Ecto neural progenitor cell (in vitro differentiated cells): Measurements from ENCODE around the gene ACTN4.

Experiments used
- DNase-seq: peaks from one replicate; pipeline ENCODE4 v3.0.0-alpha.2; 2018; ENCODE audit warnings: low spot score

ACTN4 gene

GRCh38 chr19:38661136-38661535 lies 13.7 kb downstream of the ACTN4 start:
- DNase-seq: no peak

GRCh38 chr19:38661996-38662395 lies 14.5 kb downstream of the ACTN4 start:
- DNase-seq: no peak

GRCh38 chr19:38662537-38663155 lies 15.2 kb downstream of the ACTN4 start:
- DNase-seq: no peak

DNA sequence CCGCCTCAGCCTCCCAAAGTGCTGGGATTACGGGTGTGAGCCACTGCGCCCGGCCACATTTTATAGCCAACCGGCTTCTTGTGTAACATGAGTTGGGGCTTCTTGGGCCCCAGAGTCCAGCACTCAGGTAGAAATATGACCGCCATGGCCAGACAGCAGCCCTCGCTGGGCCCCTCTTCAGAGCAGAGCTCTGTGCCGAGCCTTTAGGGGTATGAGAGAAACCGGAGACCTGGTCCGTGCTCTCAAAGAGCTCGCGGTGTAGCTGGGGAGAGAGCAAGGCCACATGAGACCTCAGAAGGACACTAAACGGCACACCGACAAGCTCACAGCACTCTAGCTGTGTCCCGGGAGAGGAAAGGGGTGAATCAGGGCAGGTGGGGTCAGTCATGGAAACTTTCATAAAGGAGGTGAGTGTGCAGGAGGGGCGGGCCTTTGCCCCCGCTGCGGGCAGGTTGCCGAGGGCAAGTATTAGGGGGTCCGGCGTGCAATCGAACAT lies 15.8 kb downstream of the ACTN4 start:
- no peak for DNase-seq

DNA sequence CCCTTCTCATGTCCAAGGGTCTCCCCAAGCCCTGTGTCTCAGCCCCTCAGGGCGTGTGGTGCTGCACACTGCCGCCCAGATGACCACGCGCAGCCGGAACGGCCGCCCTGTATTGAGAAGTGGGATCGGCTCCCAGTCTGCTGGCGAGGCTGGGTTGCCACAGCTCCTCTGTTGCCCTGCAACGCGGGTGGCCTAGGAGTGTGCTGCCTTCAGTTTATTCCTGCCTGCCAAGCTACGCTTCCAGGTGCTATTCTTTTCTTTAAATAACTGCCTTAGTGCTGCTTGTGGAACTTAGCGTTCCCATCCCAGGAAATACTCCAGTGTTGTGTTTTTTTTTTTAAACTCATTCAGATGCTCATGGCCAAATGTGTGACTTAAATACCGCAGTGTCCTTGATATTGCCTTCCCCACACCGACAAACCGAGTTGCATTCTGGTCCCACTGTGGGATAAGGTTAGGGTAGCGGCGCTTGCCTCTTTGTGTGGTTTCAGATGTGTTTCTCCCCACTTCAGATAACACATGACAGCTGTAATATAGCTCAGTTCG lies 16.6 kb downstream of the ACTN4 start:
- DNase-seq: no peak

- DNase-seq: no peak
These were observed 17.2 kb downstream of the ACTN4 start for GRCh38 chr19:38664503-38665211.

GRCh38 chr19:38665219-38665931 lies 17.9 kb downstream of the ACTN4 start:
- DNase-seq: no peak

DNA sequence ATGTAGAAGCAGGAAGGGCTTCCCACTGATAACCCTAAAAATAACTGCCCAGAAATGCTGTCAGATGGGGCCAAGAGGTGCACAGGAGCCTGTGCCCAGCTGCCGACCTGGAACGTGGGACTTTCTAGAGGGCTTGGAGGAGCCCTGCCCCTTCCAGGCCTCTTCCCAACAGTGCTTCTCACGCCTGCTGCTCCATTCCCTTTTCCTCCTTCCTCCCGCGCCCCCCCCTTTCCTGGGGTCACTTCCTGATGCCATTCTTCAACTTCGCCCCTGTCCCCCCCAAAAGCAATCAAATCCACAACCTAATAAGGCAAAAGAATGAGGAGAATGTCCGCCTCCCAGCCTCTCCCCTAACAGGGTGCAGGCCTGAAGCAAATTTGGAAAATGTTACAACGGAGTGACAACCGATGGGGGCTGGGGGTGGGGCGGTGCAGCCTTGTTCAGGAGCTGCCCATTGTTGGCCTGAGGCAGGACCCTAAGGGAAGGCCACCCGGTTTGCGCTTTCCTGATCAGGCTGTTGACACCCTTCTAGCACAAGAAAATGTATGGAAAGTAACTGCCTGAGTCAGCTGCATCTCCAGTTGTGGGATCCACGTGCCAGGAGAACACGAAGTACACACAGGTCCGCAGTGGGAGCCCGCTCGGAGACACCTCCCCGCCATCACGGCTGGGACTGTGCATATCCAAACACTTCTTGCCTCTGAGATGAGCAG lies 18.7 kb downstream of the ACTN4 start:
- DNase-seq: peak; percentile 77

- DNase-seq: no peak
These were observed 19.4 kb downstream of the ACTN4 start for GRCh38 chr19:38666663-38667511.

GRCh38 chr19:38667661-38668171 lies 20.3 kb downstream of the ACTN4 start:
- DNase-seq: no peak

GRCh38 chr19:38669552-38669951 lies 22.1 kb downstream of the ACTN4 start:
- no peak for DNase-seq

DNA sequence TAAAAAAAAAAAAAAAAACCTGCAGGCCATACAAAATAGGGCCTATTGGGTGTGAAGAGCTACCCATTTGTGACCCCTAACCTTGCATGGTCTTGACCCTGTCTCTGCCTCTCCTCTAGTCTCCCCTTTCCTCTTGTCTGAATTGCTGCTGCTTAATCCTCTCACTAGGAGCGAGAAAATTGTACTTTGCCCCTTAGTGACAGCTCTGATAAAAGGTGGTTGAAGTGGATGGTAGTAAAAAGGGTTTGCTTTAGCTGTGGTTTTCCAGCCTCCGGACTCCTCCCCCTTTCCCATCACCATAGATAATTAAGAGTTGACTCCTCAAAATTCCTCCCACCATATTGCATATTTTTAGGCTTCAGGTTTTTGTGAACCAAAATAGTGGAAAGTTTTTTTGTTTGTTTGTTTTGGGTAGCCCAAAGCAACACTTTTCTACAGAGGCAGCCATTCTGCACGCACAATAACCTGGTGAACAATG lies 23.5 kb downstream of the ACTN4 start:
- no peak for DNase-seq

DNA sequence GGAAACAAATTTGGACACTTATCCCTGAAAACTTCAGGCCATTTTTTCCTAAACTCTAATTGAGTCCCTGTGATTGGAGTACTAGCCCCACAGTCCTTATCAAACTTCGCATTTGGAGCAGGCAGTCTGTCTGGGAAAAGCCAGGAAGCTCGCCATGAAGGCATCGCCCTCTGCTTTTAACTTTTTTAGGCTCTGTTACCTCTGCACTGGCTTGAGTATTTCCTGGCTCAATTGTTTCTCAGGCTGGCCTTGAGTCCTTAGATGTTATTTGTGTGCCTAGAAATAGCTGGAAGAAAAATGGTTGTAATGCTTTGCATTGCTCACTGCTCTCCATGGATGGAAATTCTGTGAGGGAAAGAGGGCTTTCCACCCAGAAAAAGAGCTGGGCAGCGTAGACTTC lies 24.2 kb downstream of the ACTN4 start:
- DNase-seq: no peak

GRCh38 chr19:38673030-38673429 lies 25.6 kb downstream of the ACTN4 start:
- DNase-seq: no peak

- no peak for DNase-seq
These were observed 27.1 kb downstream of the ACTN4 start for GRCh38 chr19:38674388-38675171.

GRCh38 chr19:38675611-38676010 lies 28.2 kb downstream of the ACTN4 start:
- DNase-seq: no peak

DNA sequence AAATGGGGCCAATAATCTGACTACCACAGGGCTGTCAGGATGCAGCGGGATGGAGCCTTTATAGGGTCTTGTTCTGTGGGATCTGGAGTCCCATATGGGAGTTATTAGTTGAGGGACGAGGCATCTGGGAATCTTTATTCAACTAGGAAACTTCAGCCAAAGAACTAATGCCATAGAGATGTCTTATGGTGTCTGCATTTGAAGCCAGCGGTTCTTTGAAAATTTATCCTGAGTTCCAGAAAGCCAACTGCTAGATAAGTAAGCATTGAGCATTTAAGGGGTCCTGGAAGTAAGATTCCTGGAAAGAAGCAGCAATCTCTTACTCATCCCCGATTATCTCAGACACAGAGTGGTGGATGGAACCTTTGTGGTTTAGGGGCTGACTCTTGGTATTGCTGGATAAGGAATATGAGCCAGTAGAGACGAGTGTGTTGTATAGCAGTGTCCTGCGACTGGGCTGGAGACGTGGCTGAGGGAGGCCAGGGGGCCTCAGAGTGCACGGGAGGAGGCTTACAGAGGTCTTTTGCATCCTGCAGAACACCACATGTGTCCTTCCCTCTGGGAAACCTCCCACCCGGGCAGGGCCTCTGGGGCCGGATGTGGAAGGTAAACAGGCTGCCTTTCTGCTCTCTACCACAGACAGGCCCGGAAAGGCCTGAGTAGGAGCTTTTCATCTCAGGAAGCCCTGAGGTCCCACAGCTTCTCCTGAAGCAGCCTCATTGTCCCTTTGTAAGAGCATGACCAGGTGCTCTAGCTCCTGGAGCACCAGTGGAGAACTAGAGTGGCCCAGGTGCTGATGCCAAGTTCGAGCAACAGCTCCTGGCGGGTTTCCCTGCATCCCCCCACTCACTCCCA lies 28.8 kb downstream of the ACTN4 start:
- DNase-seq: no peak

DNA sequence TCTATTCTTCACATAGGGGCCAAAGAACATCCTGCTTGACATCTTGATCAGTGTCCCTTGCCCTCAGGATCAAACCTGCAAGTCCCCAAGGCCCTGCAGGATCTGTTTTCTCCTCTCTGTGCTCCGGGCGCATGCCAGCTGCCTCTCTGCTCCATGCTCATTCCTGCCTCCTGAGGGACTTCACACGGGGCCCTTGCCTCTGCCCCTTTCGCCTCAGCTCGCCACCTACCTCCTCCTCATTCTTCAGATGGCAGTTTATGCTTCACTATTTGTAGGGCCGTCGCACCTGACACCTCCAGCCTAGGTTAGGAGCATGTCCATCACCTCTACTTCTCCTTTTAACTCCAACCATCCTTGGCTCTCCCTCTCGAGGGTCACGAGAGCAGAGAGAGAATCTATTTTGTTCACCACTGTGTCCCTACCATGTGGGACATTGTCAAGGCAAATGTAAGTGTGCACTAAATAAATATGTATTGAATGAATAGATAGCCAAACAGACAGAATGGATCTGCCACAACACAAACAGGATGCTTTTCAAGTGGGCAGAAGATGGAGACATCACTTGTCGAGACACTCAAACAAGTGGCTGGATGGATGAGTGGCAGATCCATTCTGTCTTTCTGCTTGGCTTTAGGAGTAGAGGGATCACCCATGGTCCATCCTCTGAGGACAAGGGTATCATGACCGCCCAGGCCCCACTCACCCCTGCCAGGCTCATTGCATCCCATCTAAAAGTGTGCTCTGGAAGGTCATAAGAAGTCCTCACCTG lies 29.6 kb downstream of the ACTN4 start:
- DNase-seq: no peak
